Suprapubic skin (tissue), 4 donors: Measurements from ENCODE around the gene PNLIPRP2.

ENCODE experiments used
- EP300 ChIP-seq: sonication (generic); formaldehyde crosslinking; IDR thresholded peaks from one replicate; pipeline ENCODE4 v1.6.1; 2017; ENCODE audit warnings: antibody characterized with exemption
- POLR2A ChIP-seq, 2 donors: fragments of 450-650 bp; IDR thresholded peaks; one replicate each; pipeline ENCODE4 v1.6.1; 2017; ENCODE audit warnings: antibody characterized with exemption in 2 of 2, mild to moderate bottlenecking in 2 of 2, moderate library complexity in 2 of 2
- POLR2AphosphoS5 ChIP-seq, 3 donors: sonication (generic); formaldehyde crosslinking; IDR thresholded peaks; one replicate each; pipeline ENCODE4 v1.6.1; 2017; ENCODE audit warnings: antibody characterized with exemption in 3 of 3
- TF ChIP-seq, protein P1 (sequence below), 2 donors: fragments of 200-600 bp in 1 of 2; fragments of 450-650 bp in 1 of 2; sonication (generic) in 1 of 2; IDR thresholded peaks; one replicate each; pipeline ENCODE4 v1.5.1; 2016 to 2019; ENCODE audit warnings: antibody characterized with exemption in 2 of 2, mild to moderate bottlenecking in 1 of 2, moderate library complexity in 1 of 2

GRCh38 chr10:116636385-116636784, 15.6 kb downstream of the PNLIPRP2 start:
- no peak for TF ChIP-seq EP300
- TF ChIP-seq POLR2AphosphoS5 (IDR thresholded peaks at IDR 0.05), result no peak
- no peak for TF ChIP-seq POLR2A (IDR thresholded peaks at IDR 0.05)
- TF ChIP-seq, protein P1, sequence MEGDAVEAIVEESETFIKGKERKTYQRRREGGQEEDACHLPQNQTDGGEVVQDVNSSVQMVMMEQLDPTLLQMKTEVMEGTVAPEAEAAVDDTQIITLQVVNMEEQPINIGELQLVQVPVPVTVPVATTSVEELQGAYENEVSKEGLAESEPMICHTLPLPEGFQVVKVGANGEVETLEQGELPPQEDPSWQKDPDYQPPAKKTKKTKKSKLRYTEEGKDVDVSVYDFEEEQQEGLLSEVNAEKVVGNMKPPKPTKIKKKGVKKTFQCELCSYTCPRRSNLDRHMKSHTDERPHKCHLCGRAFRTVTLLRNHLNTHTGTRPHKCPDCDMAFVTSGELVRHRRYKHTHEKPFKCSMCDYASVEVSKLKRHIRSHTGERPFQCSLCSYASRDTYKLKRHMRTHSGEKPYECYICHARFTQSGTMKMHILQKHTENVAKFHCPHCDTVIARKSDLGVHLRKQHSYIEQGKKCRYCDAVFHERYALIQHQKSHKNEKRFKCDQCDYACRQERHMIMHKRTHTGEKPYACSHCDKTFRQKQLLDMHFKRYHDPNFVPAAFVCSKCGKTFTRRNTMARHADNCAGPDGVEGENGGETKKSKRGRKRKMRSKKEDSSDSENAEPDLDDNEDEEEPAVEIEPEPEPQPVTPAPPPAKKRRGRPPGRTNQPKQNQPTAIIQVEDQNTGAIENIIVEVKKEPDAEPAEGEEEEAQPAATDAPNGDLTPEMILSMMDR (IDR thresholded peaks at IDR 0.05), result no peak
